Gastrocnemius medialis (tissue), 4 donors: ENCODE data around the gene SKA1. TPM values are rescaled to one million over a fixed set of nuclear protein-coding genes. Genes with fewer than 3 reads are reported as not detected.
"Not testable (repeated sequence)": the region's sequence is repeated elsewhere in the genome, so short reads cannot be mapped to it uniquely, and the experiment has no call there.

Experiments
- ATAC-seq, 2 donors: fragments of 150-250 bp; one replicate each; pipeline ENCODE4 v1.9.1; 2016
- DNase-seq, 2 donors: peaks; one replicate each; pipeline ENCODE4 v3.0.0-alpha.2; 2019
- H3K27ac ChIP-seq, 4 donors: fragments of 200-600 bp; sonication (generic); 1 replicate in 1 of 4; 2 replicates in 3 of 4; pipeline ENCODE4 v1.5.1; 2016 to 2018; ENCODE audit warnings: mild to moderate bottlenecking in 2 of 4, moderate library complexity in 1 of 4
- H3K27me3 ChIP-seq, 3 donors: fragments of 200-600 bp; sonication (generic) in 2 of 3; 1 replicate in 1 of 3; 2 replicates in 2 of 3; pipeline versions ENCODE4 v1.5.1 to v1.6.0; 2016 to 2019; ENCODE audit warnings: mild to moderate bottlenecking in 1 of 3, moderate library complexity in 1 of 3
- H3K36me3 ChIP-seq, 2 donors: fragments of 200-600 bp; sonication (generic) in 1 of 2; one replicate each; pipeline ENCODE4 v1.5.1; 2017 to 2018
- H3K4me1 ChIP-seq, 2 donors: fragments of 200-600 bp; sonication (generic) in 1 of 2; one replicate each; pipeline ENCODE4 v1.5.1; 2016 to 2017; ENCODE audit warnings: mild to moderate bottlenecking in 2 of 2
- H3K4me3 ChIP-seq, 4 donors: fragments of 200-600 bp; sonication (generic) in 3 of 4; 1 replicate in 1 of 4; 2 replicates in 3 of 4; pipeline ENCODE4 v1.5.1; 2016 to 2019; ENCODE audit warnings: mild to moderate bottlenecking in 2 of 4
- H3K9me3 ChIP-seq, 3 donors: fragments of 200-600 bp; sonication (generic) in 2 of 3; 1 replicate in 1 of 3; 2 replicates in 2 of 3; pipeline ENCODE4 v1.5.1; 2016 to 2019
- CTCF ChIP-seq, 5 experiments: fragments of 450-650 bp in 3 of 5; fragments of 200-600 bp in 2 of 5; sonication (generic) in 2 of 5; IDR thresholded peaks in 4 of 5; conservative IDR thresholded peaks in 1 of 5; 1 replicate in 4 of 5; 2 replicates in 1 of 5; pipeline ENCODE4 v1.5.1; 2016 to 2019; ENCODE audit warnings: antibody characterized with exemption in 5 of 5, mild to moderate bottlenecking in 3 of 5, moderate library complexity in 3 of 5
- POLR2A ChIP-seq, 2 donors: fragments of 450-650 bp; IDR thresholded peaks; one replicate each; pipeline ENCODE4 v1.6.1; 2017; ENCODE audit warnings: antibody characterized with exemption in 2 of 2, mild to moderate bottlenecking in 2 of 2, moderate library complexity in 2 of 2
- in situ Hi-C, 4 donors: fragments of 200-750 bp; cut with MboI; loops; one replicate each; pipeline versions ENCODE4 v1.15.0 to v1.8.0; 2017; ENCODE audit warnings: low sequenced_read_pairs in 4 of 4
- intact Hi-C: fragments of 100-400 bp; cut with DNase I; formaldehyde crosslinking; loops from one replicate; pipeline ENCODE4 v1.15.1; 2023; ENCODE audit warnings: low total_unique reads
- total RNA-seq, 4 donors: library from RNA; depleted of rRNA; stranded (reverse); fragments of >200 nt; gene quantifications; one replicate each; pipeline versions ENCODE4 v1.1.0 to v1.2.3, GENCODE V29; 2016

The SKA1 gene
- total RNA-seq, 4 donors from 2014 or later, result 0.15 to 0.16 TPM; not detected in 2

- TF ChIP-seq CTCF (IDR thresholded peaks at IDR 0.05 in 4 of 5, conservative IDR thresholded peaks at IDR 0.05 in 1 of 5), result no peak
- TF ChIP-seq POLR2A (IDR thresholded peaks at IDR 0.05), result no peak
- ATAC-seq, result no peak
- DNase-seq, result no peak
- Histone ChIP-seq H3K27ac (no peak overlapping the region), H3K36me3 (no peaks in the 10 kb centered on the region), H3K4me1 (no peaks in the 10 kb centered on the region), H3K4me3 (no peak overlapping the region), H3K9me3 (no peaks in the 10 kb centered on the region), H3K27me3 (no peaks in the 10 kb centered on the region)
- intact Hi-C loops (loop anchor here (5.0 kb wide), 1 partner anchor 141 kb away; the partner anchor contains the start of gene CXXC1), in situ Hi-C loops (no loop called here)
Observed at GRCh38 chr18:50428531-50429206, 53.8 kb downstream of the SKA1 start.

- in situ Hi-C loops (no loop called here), intact Hi-C loops (loop anchor here (5.0 kb wide), 1 partner anchor 142 kb away; the partner anchor contains the start of gene CXXC1)
- no peaks in the 10 kb centered on the region for H3K4me1 ChIP-seq
- H3K36me3 ChIP-seq, result no peaks in the 10 kb centered on the region
- H3K9me3 ChIP-seq, result no peaks in the 10 kb centered on the region
- DNase-seq (no peak), ATAC-seq (no peak)
- H3K27ac ChIP-seq, result no peak overlapping the region
- H3K4me3 ChIP-seq, result no peak overlapping the region
- H3K27me3 ChIP-seq, result no peaks in the 10 kb centered on the region
- TF ChIP-seq CTCF (IDR thresholded peaks at IDR 0.05 in 4 of 5, conservative IDR thresholded peaks at IDR 0.05 in 1 of 5), result peak in 3 of 5 experiments; percentile 15 to 55 (median 33)
- TF ChIP-seq POLR2A (IDR thresholded peaks at IDR 0.05), result no peak
Observed at GRCh38 chr18:50429207-50429948, 54.5 kb downstream of the SKA1 start.

- DNase-seq (no peak), ATAC-seq (no peak)
- H3K36me3 ChIP-seq, result no peaks in the 10 kb centered on the region
- intact Hi-C loops (no loop called here), in situ Hi-C loops (no loop called here)
- no peak for TF ChIP-seq POLR2A (IDR thresholded peaks at IDR 0.05)
- TF ChIP-seq CTCF (IDR thresholded peaks at IDR 0.05 in 4 of 5, conservative IDR thresholded peaks at IDR 0.05 in 1 of 5), result no peak
- H3K9me3 ChIP-seq, result no peaks in the 10 kb centered on the region
- H3K4me1 ChIP-seq, result no peaks in the 10 kb centered on the region
- no peak overlapping the region for H3K4me3 ChIP-seq
- no peak overlapping the region for H3K27ac ChIP-seq
- H3K27me3 ChIP-seq, result no peaks in the 10 kb centered on the region
Observed at GRCh38 chr18:50432915-50433314, 58.1 kb downstream of the SKA1 start.

GRCh38 chr18:50436742-50437141, 61.9 kb downstream of the SKA1 start:
- ATAC-seq, H3K9me3 ChIP-seq, H3K4me3 ChIP-seq, H3K4me1 ChIP-seq, DNase-seq, H3K36me3 ChIP-seq, intact Hi-C loops, H3K27me3 ChIP-seq, in situ Hi-C loops, H3K27ac ChIP-seq: not testable (repeated sequence)

GRCh38 chr18:50439460-50440015, 64.7 kb downstream of the SKA1 start:
- intact Hi-C loops (no loop called here), in situ Hi-C loops (no loop called here)
- Histone ChIP-seq H3K27ac (no peak overlapping the region), H3K27me3 (no peaks in the 10 kb centered on the region), H3K4me3 (no peak overlapping the region), H3K9me3 (no peaks in the 10 kb centered on the region), H3K4me1 (no peaks in the 10 kb centered on the region), H3K36me3 (no peaks in the 10 kb centered on the region)
- no peak for ATAC-seq
- DNase-seq, result no peak
- TF ChIP-seq POLR2A (IDR thresholded peaks at IDR 0.05) (no peak), CTCF (IDR thresholded peaks at IDR 0.05 in 4 of 5, conservative IDR thresholded peaks at IDR 0.05 in 1 of 5) (no peak)
